ENCODE measurements around the gene ATP2B2.

The ATP2B2 gene

DNA sequence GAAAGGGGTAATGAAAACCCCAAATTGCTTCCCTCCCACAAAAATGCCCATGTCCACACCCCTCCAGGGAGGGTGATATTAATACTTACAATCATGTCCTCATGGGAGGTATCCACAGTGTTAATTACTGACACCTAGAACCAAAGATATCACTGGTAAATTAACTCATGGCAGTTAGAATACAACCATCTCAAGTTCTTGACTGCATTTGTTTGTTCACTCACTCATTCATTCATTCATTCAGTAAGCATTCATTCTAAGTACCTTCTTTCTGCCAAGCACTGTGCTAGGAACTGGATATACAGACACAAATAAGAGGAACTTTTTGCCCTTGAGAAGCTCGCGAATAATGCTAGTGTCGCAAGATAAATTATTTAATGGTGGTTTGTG is 187.4 kb downstream of the ATP2B2 start:
- no peak for ATAC-seq (ENCODE audit: insufficient read depth, low read depth)
- H3K4me3 ChIP-seq (ENCODE audit: low read depth in 1 of 2, low read length in 2 of 2): no peak overlapping the region
- no peaks in the 10 kb centered on the region for H3K9me3 ChIP-seq (ENCODE audit: insufficient read depth, low read length, severe bottlenecking)
- H3K9ac ChIP-seq (ENCODE audit: low read depth, low read length): no peak overlapping the region
- H4K20me1 ChIP-seq (ENCODE audit: insufficient read depth, low read length): peaks cover 27% of the 10 kb centered on the region; the same call in 1 of the 2 replicates
- H3K27ac ChIP-seq (ENCODE audit: low read length): no peak overlapping the region
- no peak overlapping the region for H3K4me2 ChIP-seq (ENCODE audit: insufficient read depth, low read length)
- DNase-seq: no peak
- H3K79me2 ChIP-seq (ENCODE audit: insufficient read depth, low read length): peaks cover 36% of the 10 kb centered on the region
- peaks cover 24% of the 10 kb centered on the region for H3K4me1 ChIP-seq (ENCODE audit: insufficient read depth, low read length)
- no peak overlapping the region for H2AFZ ChIP-seq (ENCODE audit: low read depth, low read length)
- no peaks in the 10 kb centered on the region for H3K27me3 ChIP-seq (ENCODE audit: insufficient read depth, low read length, poor library complexity)
- H3K36me3 ChIP-seq (ENCODE audit: insufficient read depth, low read length): peaks cover 62% of the 10 kb centered on the region
- TF ChIP-seq EZH2 (IDR thresholded peaks at IDR 0.05; ENCODE audit: borderline replicate concordance, low read depth, low read length, severe bottlenecking) (no peak), CTCF (IDR thresholded peaks at IDR 0.05; ENCODE audit: borderline replicate concordance, extremely low read depth, low read length, poor library complexity, severe bottlenecking) (no peak)

- peaks cover 67% of the 10 kb centered on the region for H3K36me3 ChIP-seq (ENCODE audit: insufficient read depth, low read length)
- no peak overlapping the region for H3K4me2 ChIP-seq (ENCODE audit: insufficient read depth, low read length)
- no peak overlapping the region for H3K27ac ChIP-seq (ENCODE audit: low read length)
- DNase-seq (no peak), ATAC-seq (ENCODE audit: insufficient read depth, low read depth) (no peak)
- TF ChIP-seq EZH2 (IDR thresholded peaks at IDR 0.05; ENCODE audit: borderline replicate concordance, low read depth, low read length, severe bottlenecking): no peak
- peaks cover 24% of the 10 kb centered on the region for H3K4me1 ChIP-seq (ENCODE audit: insufficient read depth, low read length)
- no peaks in the 10 kb centered on the region for H3K9me3 ChIP-seq (ENCODE audit: insufficient read depth, low read length, severe bottlenecking)
- peaks cover 36% of the 10 kb centered on the region for H3K79me2 ChIP-seq (ENCODE audit: insufficient read depth, low read length)
- H3K27me3 ChIP-seq (ENCODE audit: insufficient read depth, low read length, poor library complexity): no peaks in the 10 kb centered on the region
- H3K9ac ChIP-seq (ENCODE audit: low read depth, low read length): no peak overlapping the region
- no peak overlapping the region for H3K4me3 ChIP-seq (ENCODE audit: low read depth in 1 of 2, low read length in 2 of 2)
- H2AFZ ChIP-seq (ENCODE audit: low read depth, low read length): no peak overlapping the region
- H4K20me1 ChIP-seq (ENCODE audit: insufficient read depth, low read length): peaks cover 27% of the 10 kb centered on the region; the same call in 1 of the 2 replicates
These were observed 187.9 kb downstream of the ATP2B2 start for GRCh38 chr3:10317311-10317960.

DNA sequence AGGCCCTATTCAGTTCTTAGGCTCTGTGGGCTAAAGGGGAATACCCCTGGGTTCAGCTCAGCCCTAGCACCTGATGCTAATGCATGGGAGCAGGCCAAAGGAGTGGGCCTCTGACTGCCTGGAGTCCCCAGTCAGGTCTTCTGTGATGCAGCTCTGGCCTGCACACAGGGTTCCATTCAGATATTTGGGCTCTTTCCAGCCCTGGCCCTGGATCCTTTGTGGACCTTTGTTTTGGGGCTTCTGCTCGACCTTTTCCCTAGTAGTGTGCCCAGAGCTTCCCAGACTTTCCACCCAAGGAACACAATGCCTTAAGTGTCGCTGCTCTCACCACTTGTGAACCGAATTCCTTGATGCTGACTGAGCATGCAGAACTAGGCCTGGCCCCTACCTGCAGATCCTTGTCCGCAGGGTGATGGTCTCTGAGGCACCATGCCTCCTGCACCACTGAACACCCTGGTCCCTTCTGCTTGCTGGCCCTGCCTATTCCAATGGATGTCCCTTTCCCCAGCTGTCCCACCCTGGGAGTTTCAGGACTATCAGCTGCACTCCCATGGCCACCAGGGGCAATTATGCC is 189.5 kb downstream of the ATP2B2 start:
- no peaks in the 10 kb centered on the region for H3K27me3 ChIP-seq (ENCODE audit: insufficient read depth, low read length, poor library complexity)
- no peak overlapping the region for H3K27ac ChIP-seq (ENCODE audit: low read length)
- H3K4me1 ChIP-seq (ENCODE audit: insufficient read depth, low read length): peaks cover 19% of the 10 kb centered on the region
- no peaks in the 10 kb centered on the region for H3K9me3 ChIP-seq (ENCODE audit: insufficient read depth, low read length, severe bottlenecking)
- TF ChIP-seq CTCF (IDR thresholded peaks at IDR 0.05; ENCODE audit: borderline replicate concordance, extremely low read depth, low read length, poor library complexity, severe bottlenecking): no peak
- no peak for TF ChIP-seq EZH2 (IDR thresholded peaks at IDR 0.05; ENCODE audit: borderline replicate concordance, low read depth, low read length, severe bottlenecking)
- no peak overlapping the region for H3K4me2 ChIP-seq (ENCODE audit: insufficient read depth, low read length)
- peaks cover 35% of the 10 kb centered on the region for H3K79me2 ChIP-seq (ENCODE audit: insufficient read depth, low read length)
- H4K20me1 ChIP-seq (ENCODE audit: insufficient read depth, low read length): peaks cover 29% of the 10 kb centered on the region; the same call in 1 of the 2 replicates
- H3K36me3 ChIP-seq (ENCODE audit: insufficient read depth, low read length): peaks cover 83% of the 10 kb centered on the region
- H2AFZ ChIP-seq (ENCODE audit: low read depth, low read length): no peak overlapping the region
- no peak overlapping the region for H3K9ac ChIP-seq (ENCODE audit: low read depth, low read length)
- no peak overlapping the region for H3K4me3 ChIP-seq (ENCODE audit: low read depth in 1 of 2, low read length in 2 of 2)
- ATAC-seq (ENCODE audit: insufficient read depth, low read depth) (no peak), DNase-seq (no peak)

GRCh38 chr3:10315101-10315500 is 190.3 kb downstream of the ATP2B2 start:
- Histone ChIP-seq H3K4me3 (ENCODE audit: low read depth in 1 of 2, low read length in 2 of 2) (no peak overlapping the region), H3K9me3 (ENCODE audit: insufficient read depth, low read length, severe bottlenecking) (no peaks in the 10 kb centered on the region), H2AFZ (ENCODE audit: low read depth, low read length) (no peak overlapping the region), H3K27ac (ENCODE audit: low read length) (no peak overlapping the region), H4K20me1 (ENCODE audit: insufficient read depth, low read length) (peaks cover 25% of the 10 kb centered on the region; the same call in 1 of the 2 replicates), H3K9ac (ENCODE audit: low read depth, low read length) (no peak overlapping the region), H3K4me2 (ENCODE audit: insufficient read depth, low read length) (no peak overlapping the region), H3K79me2 (ENCODE audit: insufficient read depth, low read length) (peaks cover 28% of the 10 kb centered on the region), H3K27me3 (ENCODE audit: insufficient read depth, low read length, poor library complexity) (no peaks in the 10 kb centered on the region), H3K4me1 (ENCODE audit: insufficient read depth, low read length) (peaks cover 15% of the 10 kb centered on the region), H3K36me3 (ENCODE audit: insufficient read depth, low read length) (peaks cover 91% of the 10 kb centered on the region)
- DNase-seq (no peak), ATAC-seq (ENCODE audit: insufficient read depth, low read depth) (no peak)
- TF ChIP-seq EZH2 (IDR thresholded peaks at IDR 0.05; ENCODE audit: borderline replicate concordance, low read depth, low read length, severe bottlenecking) (no peak), CTCF (IDR thresholded peaks at IDR 0.05; ENCODE audit: borderline replicate concordance, extremely low read depth, low read length, poor library complexity, severe bottlenecking) (no peak)
